Activated T-cell treated with anti-CD3 and anti-CD28 coated beads, Interleukin-2, amount 50 U/mL, for 4 hours (primary cell): Measurements from ENCODE around the gene ASPA. TPM values are rescaled to one million over a fixed set of nuclear protein-coding genes. Genes with fewer than 3 reads are reported as not detected.

Experiments
- total RNA-seq, 3 donors: library from RNA; stranded (reverse); gene quantifications; one replicate each; pipeline ENCODE4 v1.2.1, GENCODE V29; 2021

ASPA gene
- total RNA-seq, 3 donors from 2014 or later, result not detected

Other genes starting within 250 kb of the ASPA start
- gene OR3A1, start 177.6 kb upstream of the ASPA start, total RNA-seq, result under 1 TPM in 2 of 3 donors, not detected in 1; 0.25 to 0.46 TPM
- gene OR3A2, start 89.7 kb upstream of the ASPA start, total RNA-seq, result 1 to 10 TPM in 2 of 3 donors, under 1 TPM in 1; 0.40 to 3.7 (median 2.8) TPM
- gene OR1E1, start 77.6 kb upstream of the ASPA start, total RNA-seq, result not detected
- gene OR3A3, start 64.6 kb upstream of the ASPA start, total RNA-seq, result not detected
- gene OR1E2, start 42.2 kb upstream of the ASPA start, total RNA-seq, result not detected
- gene SPATA22, start 4.2 kb upstream of the ASPA start, total RNA-seq, result not detected
- under 1 TPM; 0.45 to 0.84 (median 0.73) TPM for gene TRPV3, start 81.8 kb downstream of the ASPA start, total RNA-seq
- gene TRPV1, start 133.4 kb downstream of the ASPA start, total RNA-seq, result 1 to 10 TPM in 2 of 3 donors, under 1 TPM in 1; 0.96 to 1.4 (median 1.2) TPM
- 10 to 100 TPM in 2 of 3 donors, 1 to 10 TPM in 1; 9.1 to 14.7 (median 10.8) TPM for gene SHPK, start 160.3 kb downstream of the ASPA start, total RNA-seq
- 10 to 100 TPM; 19.4 to 34.4 (median 21.5) TPM for gene CTNS, start 160.8 kb downstream of the ASPA start, total RNA-seq
- gene TAX1BP3, start 192.6 kb downstream of the ASPA start, total RNA-seq, result 10 to 100 TPM in 1 of 3 donors, 1 to 10 TPM in 2; 8.9 to 10.6 (median 9.2) TPM
- gene EMC6, start 192.8 kb downstream of the ASPA start, total RNA-seq, result 10 to 100 TPM; 66.3 to 99.5 (median 98.0) TPM
- 10 to 100 TPM; 29.5 to 53.5 (median 30.8) TPM for gene P2RX5, start 220.2 kb downstream of the ASPA start, total RNA-seq
- 10 to 100 TPM in 2 of 3 donors, 1 to 10 TPM in 1; 7.3 to 12.2 (median 11.1) TPM for gene HASPIN, start 247.9 kb downstream of the ASPA start, total RNA-seq